ENCODE data around the gene MEGF9.

GRCh38 chr9:120561709-120562108 lies 152.6 kb downstream of the MEGF9 start:
- TF ChIP-seq CTCF (IDR thresholded peaks at IDR 0.05; ENCODE audit: low read length): no peak
- no peak for TF ChIP-seq EZH2 (IDR thresholded peaks at IDR 0.05; ENCODE audit: borderline replicate concordance, low read length)

All from OCI-LY1 (cell line).